Esophagus squamous epithelium (tissue), 5 donors: ENCODE data around the gene ZMYM1. TPM values are rescaled to one million over a fixed set of nuclear protein-coding genes. Genes with fewer than 3 reads are reported as not detected.

Experiments used
- DNase-seq: peaks from one replicate; lab custom pipeline; 2025; lab: John Stamatoyannopoulos, UW
- H3K27ac ChIP-seq, 4 donors: fragments of 200-600 bp; sonication (generic); one replicate each; pipeline ENCODE4 v1.5.1; 2016 to 2019; ENCODE audit warnings: mild to moderate bottlenecking in 1 of 4
- H3K27me3 ChIP-seq, 4 donors: fragments of 200-600 bp; sonication (generic); 1 replicate in 3 of 4; 2 replicates in 1 of 4; pipeline versions ENCODE4 v1.5.1 to v1.6.0; 2017 to 2021; ENCODE audit warnings: antibody characterized with exemption in 1 of 4
- H3K36me3 ChIP-seq, 3 donors: fragments of 200-600 bp; sonication (generic); one replicate each; pipeline ENCODE4 v1.5.1; 2016 to 2019
- H3K4me1 ChIP-seq, 3 donors: fragments of 200-600 bp; sonication (generic); one replicate each; pipeline ENCODE4 v1.5.1; 2017 to 2019
- H3K4me3 ChIP-seq, 4 donors: fragments of 200-600 bp; sonication (generic); 1 replicate in 3 of 4; 2 replicates in 1 of 4; pipeline ENCODE4 v1.5.1; 2016 to 2019; ENCODE audit warnings: mild to moderate bottlenecking in 2 of 4, moderate library complexity in 1 of 4
- H3K9me3 ChIP-seq, 3 donors: fragments of 200-600 bp; sonication (generic); one replicate each; pipeline ENCODE4 v1.5.1; 2016 to 2019
- POLR2A ChIP-seq, 4 donors: fragments of 450-650 bp; IDR thresholded peaks; one replicate each; pipeline ENCODE4 v1.6.1; 2017; ENCODE audit warnings: antibody characterized with exemption in 4 of 4, mild to moderate bottlenecking in 4 of 4, moderate library complexity in 3 of 4
- WGBS, 2 donors: methylation state at CpG; one replicate each; pipeline ENCODE4 v1.1.5; 2018; 5-methylcytosine and 5-hydroxymethylcytosine counted together
- intact Hi-C: fragments of 100-400 bp; cut with DNase I; formaldehyde crosslinking; loops from one replicate; pipeline ENCODE4 v1.15.0; 2022
- total RNA-seq, 4 donors: library from RNA; depleted of rRNA; stranded (reverse); fragments of >200 nt; gene quantifications; one replicate each; pipeline ENCODE4 v1.1.0, GENCODE V29; 2016
- TF ChIP-seq, protein P1 (sequence below), 6 experiments: fragments of 450-650 bp in 4 of 6; fragments of 200-600 bp in 2 of 6; sonication (generic) in 2 of 6; IDR thresholded peaks; one replicate each; pipeline ENCODE4 v1.5.1; 2016 to 2019; ENCODE audit warnings: antibody characterized with exemption in 6 of 6, mild to moderate bottlenecking in 4 of 6, moderate library complexity in 4 of 6
- donor health status: DM: yes; HTN: yes; CAD: no.

Gene ZMYM1
- total RNA-seq, 4 donors from 2014 or later, result 10.6 to 18.1 (median 11.9) TPM

DNA sequence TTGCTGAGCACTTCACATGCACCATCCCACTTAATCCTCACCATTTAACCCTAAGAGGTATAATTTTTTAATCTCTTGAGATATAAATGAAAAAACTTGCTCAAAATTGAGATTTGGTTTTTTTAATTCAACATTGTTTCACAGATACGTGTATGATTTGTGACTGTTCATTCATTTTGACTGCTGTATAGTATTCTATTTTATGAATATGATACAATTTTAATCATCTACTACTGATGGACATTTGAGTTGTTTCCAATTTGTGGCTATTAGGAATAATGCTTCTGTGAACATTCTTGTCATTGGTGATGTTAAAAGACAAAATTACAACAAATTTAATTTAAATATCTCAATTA lies 46.8 kb upstream of the ZMYM1 start:
- peak overlapping the region in 1 of 4 donors; percentile 95 for H3K27ac ChIP-seq
- peaks cover 0 to 13% (median 0%) of the 10 kb centered on the region in 3 donors for H3K36me3 ChIP-seq
- H3K4me1 ChIP-seq, result peaks cover 0 to 33% (median 10%) of the 10 kb centered on the region in 3 donors
- WGBS, 2 donors, result 97 to 100% methylated on average over 1 of the region's 1 CpG
- intact Hi-C loops, result no loop called here
- peaks cover 0 to 7% (median 4%) of the 10 kb centered on the region in 3 donors for H3K9me3 ChIP-seq
- DNase-seq, result no peak
- H3K4me3 ChIP-seq, result peak overlapping the region in 3 of 4 donors; percentile 62 to 75 (median 68)
- no peaks in the 10 kb centered on the region for H3K27me3 ChIP-seq
- no peak for TF ChIP-seq POLR2A (IDR thresholded peaks at IDR 0.05)
- TF ChIP-seq, protein P1, sequence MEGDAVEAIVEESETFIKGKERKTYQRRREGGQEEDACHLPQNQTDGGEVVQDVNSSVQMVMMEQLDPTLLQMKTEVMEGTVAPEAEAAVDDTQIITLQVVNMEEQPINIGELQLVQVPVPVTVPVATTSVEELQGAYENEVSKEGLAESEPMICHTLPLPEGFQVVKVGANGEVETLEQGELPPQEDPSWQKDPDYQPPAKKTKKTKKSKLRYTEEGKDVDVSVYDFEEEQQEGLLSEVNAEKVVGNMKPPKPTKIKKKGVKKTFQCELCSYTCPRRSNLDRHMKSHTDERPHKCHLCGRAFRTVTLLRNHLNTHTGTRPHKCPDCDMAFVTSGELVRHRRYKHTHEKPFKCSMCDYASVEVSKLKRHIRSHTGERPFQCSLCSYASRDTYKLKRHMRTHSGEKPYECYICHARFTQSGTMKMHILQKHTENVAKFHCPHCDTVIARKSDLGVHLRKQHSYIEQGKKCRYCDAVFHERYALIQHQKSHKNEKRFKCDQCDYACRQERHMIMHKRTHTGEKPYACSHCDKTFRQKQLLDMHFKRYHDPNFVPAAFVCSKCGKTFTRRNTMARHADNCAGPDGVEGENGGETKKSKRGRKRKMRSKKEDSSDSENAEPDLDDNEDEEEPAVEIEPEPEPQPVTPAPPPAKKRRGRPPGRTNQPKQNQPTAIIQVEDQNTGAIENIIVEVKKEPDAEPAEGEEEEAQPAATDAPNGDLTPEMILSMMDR (IDR thresholded peaks at IDR 0.05), result no peak

DNA sequence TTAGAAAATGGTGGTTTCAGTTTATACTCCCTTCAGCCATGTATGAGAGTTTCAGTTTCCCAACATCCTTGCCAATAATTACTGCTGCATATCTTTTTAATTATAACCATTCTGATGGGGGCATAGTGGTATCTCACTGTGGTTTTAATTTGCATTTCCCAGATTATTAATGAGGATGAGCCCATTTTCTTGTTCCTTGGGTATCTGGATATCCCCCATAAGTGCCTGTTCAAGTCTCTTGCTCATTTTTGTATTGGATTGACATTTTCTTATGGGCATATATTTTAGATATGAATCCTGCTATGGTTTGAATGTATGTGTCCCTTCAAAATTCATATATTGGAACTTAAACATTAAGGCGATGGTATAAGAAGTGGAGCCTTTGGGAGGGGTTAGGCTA lies 45.8 kb upstream of the ZMYM1 start:
- H3K27me3 ChIP-seq, result no peaks in the 10 kb centered on the region
- H3K4me3 ChIP-seq, result no peak overlapping the region
- H3K27ac ChIP-seq, result no peak overlapping the region
- intact Hi-C loops, result no loop called here
- no peak for TF ChIP-seq POLR2A (IDR thresholded peaks at IDR 0.05)
- TF ChIP-seq, protein P1 (IDR thresholded peaks at IDR 0.05), result no peak
- peaks cover 0 to 3% (median 0%) of the 10 kb centered on the region in 3 donors for H3K36me3 ChIP-seq
- 100% methylated on average over 1 of the region's 1 CpG for WGBS, 2 donors
- peaks cover 0 to 30% (median 10%) of the 10 kb centered on the region in 3 donors for H3K4me1 ChIP-seq
- peaks cover 0 to 7% (median 4%) of the 10 kb centered on the region in 3 donors for H3K9me3 ChIP-seq
- DNase-seq, result no peak

DNA sequence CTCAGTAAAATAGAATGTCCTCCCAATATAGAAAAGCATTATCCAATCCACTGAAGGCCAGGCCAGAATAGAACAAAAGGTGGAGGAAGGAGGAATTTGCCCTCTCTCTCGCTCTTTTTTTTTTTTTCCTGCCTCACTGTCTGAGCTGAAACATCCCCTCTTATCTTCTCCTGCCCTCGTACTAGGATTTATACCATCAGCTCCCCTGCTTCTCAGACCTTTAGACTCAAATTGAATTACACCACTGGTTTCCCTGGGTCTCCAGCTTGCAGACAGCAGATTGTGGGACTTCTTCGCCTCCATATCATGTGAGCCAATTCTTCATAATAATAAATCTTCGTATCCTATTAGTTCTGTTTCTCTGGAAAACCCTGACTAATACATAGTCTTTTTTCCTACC lies 42.6 kb upstream of the ZMYM1 start:
- DNase-seq, result no peak
- Histone ChIP-seq H3K4me3 (no peak overlapping the region), H3K36me3 (no peaks in the 10 kb centered on the region), H3K9me3 (peaks cover 0 to 7% (median 4%) of the 10 kb centered on the region in 3 donors), H3K4me1 (peaks cover 0 to 8% (median 0%) of the 10 kb centered on the region in 3 donors), H3K27me3 (no peaks in the 10 kb centered on the region), H3K27ac (no peak overlapping the region)
- 44 to 56% methylated on average over 4 of the region's 4 CpGs for WGBS, 2 donors
- intact Hi-C loops, result no loop called here
- TF ChIP-seq POLR2A (IDR thresholded peaks at IDR 0.05), result no peak
- TF ChIP-seq, protein P1 (IDR thresholded peaks at IDR 0.05), result no peak

DNA sequence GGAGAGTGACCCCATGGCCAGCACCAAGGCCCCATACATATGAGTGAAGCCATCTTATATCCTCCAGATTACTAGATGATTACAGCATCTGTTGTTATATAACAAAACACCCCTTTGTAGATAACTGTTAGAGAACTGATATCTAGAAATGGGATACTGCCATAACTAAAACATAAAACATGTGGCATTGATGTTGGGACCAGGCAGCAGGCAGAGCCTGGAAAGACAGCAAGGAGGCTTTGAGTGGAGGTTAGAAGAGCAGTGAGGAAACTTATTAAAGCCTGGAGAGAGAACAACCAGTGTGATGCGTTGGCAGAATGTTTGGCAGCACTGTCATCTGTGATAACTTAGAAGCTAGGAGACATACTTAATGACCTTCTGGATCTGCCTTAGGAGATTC lies 42.0 kb upstream of the ZMYM1 start:
- intact Hi-C loops, result no loop called here
- Histone ChIP-seq H3K4me3 (no peak overlapping the region), H3K36me3 (no peaks in the 10 kb centered on the region), H3K27me3 (no peaks in the 10 kb centered on the region), H3K4me1 (peaks cover 0 to 5% (median 0%) of the 10 kb centered on the region in 3 donors), H3K9me3 (peaks cover 0 to 7% (median 4%) of the 10 kb centered on the region in 3 donors), H3K27ac (no peak overlapping the region)
- 65 to 72% methylated on average over 1 of the region's 1 CpG for WGBS, 2 donors
- no peak for DNase-seq
- TF ChIP-seq POLR2A (IDR thresholded peaks at IDR 0.05), result no peak
- TF ChIP-seq, protein P1 (IDR thresholded peaks at IDR 0.05), result no peak

DNA sequence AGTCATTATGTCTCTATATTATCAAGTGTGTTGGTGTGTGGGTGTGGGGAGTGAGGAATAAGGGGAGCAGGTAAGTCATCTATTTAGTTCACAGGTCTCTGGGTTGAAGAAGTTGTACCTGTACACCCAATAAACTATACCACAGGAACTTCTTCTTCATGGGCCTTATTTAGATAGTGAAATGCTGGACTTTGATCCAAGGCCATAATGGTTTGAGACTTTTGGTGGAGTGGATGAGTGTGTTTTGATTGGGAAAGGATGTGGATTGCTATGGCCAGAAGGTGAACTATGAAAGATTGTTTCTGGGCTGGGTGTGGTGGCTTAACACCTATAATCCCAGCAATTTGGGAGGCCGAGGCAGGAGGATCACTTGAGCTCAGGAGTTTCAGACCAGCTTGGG lies 40.5 kb upstream of the ZMYM1 start:
- Histone ChIP-seq H3K9me3 (peaks cover 0 to 1% (median 0%) of the 10 kb centered on the region in 3 donors), H3K4me1 (peaks cover 0 to 3% (median 0%) of the 10 kb centered on the region in 3 donors), H3K4me3 (no peak overlapping the region), H3K27ac (no peak overlapping the region), H3K36me3 (no peaks in the 10 kb centered on the region), H3K27me3 (no peaks in the 10 kb centered on the region)
- DNase-seq, result no peak
- TF ChIP-seq POLR2A (IDR thresholded peaks at IDR 0.05), result no peak
- TF ChIP-seq, protein P1 (IDR thresholded peaks at IDR 0.05), result no peak
- intact Hi-C loops, result no loop called here
- 83 to 93% methylated on average over 1 of the region's 1 CpG for WGBS, 2 donors
